Esophagus squamous epithelium (tissue), 5 donors: ENCODE results near the gene TIAM2. TPM values are rescaled to one million over a fixed set of nuclear protein-coding genes. Genes with fewer than 3 reads are reported as not detected.
A peak's percentile ranks its signal among the peaks of the same experiment; 100 is the strongest.

Experiments
- DNase-seq: peaks from one replicate; lab custom pipeline; 2025; lab: John Stamatoyannopoulos, UW
- H3K27ac ChIP-seq, 4 donors: fragments of 200-600 bp; sonication (generic); one replicate each; pipeline ENCODE4 v1.5.1; 2016 to 2019; ENCODE audit warnings: mild to moderate bottlenecking in 1 of 4
- H3K27me3 ChIP-seq, 4 donors: fragments of 200-600 bp; sonication (generic); 1 replicate in 3 of 4; 2 replicates in 1 of 4; pipeline versions ENCODE4 v1.5.1 to v1.6.0; 2017 to 2021; ENCODE audit warnings: antibody characterized with exemption in 1 of 4
- H3K36me3 ChIP-seq, 3 donors: fragments of 200-600 bp; sonication (generic); one replicate each; pipeline ENCODE4 v1.5.1; 2016 to 2019
- H3K4me1 ChIP-seq, 3 donors: fragments of 200-600 bp; sonication (generic); one replicate each; pipeline ENCODE4 v1.5.1; 2017 to 2019
- H3K4me3 ChIP-seq, 4 donors: fragments of 200-600 bp; sonication (generic); 1 replicate in 3 of 4; 2 replicates in 1 of 4; pipeline ENCODE4 v1.5.1; 2016 to 2019; ENCODE audit warnings: mild to moderate bottlenecking in 2 of 4, moderate library complexity in 1 of 4
- H3K9me3 ChIP-seq, 3 donors: fragments of 200-600 bp; sonication (generic); one replicate each; pipeline ENCODE4 v1.5.1; 2016 to 2019
- CTCF ChIP-seq, 6 experiments: fragments of 450-650 bp in 4 of 6; fragments of 200-600 bp in 2 of 6; sonication (generic) in 2 of 6; IDR thresholded peaks; one replicate each; pipeline ENCODE4 v1.5.1; 2016 to 2019; ENCODE audit warnings: antibody characterized with exemption in 6 of 6, mild to moderate bottlenecking in 4 of 6, moderate library complexity in 4 of 6
- POLR2A ChIP-seq, 4 donors: fragments of 450-650 bp; IDR thresholded peaks; one replicate each; pipeline ENCODE4 v1.6.1; 2017; ENCODE audit warnings: antibody characterized with exemption in 4 of 4, mild to moderate bottlenecking in 4 of 4, moderate library complexity in 3 of 4
- WGBS, 2 donors: methylation state at CpG; one replicate each; pipeline ENCODE4 v1.1.5; 2018; 5-methylcytosine and 5-hydroxymethylcytosine counted together
- intact Hi-C: fragments of 100-400 bp; cut with DNase I; formaldehyde crosslinking; loops from one replicate; pipeline ENCODE4 v1.15.0; 2022
- total RNA-seq, 4 donors: library from RNA; depleted of rRNA; stranded (reverse); fragments of >200 nt; gene quantifications; one replicate each; pipeline ENCODE4 v1.1.0, GENCODE V29; 2016
- donor health status: DM: yes; HTN: yes; CAD: no.

Gene TIAM2
- total RNA-seq, 4 donors from 2014 or later: 2.3 to 10.3 (median 5.6) TPM

DNA sequence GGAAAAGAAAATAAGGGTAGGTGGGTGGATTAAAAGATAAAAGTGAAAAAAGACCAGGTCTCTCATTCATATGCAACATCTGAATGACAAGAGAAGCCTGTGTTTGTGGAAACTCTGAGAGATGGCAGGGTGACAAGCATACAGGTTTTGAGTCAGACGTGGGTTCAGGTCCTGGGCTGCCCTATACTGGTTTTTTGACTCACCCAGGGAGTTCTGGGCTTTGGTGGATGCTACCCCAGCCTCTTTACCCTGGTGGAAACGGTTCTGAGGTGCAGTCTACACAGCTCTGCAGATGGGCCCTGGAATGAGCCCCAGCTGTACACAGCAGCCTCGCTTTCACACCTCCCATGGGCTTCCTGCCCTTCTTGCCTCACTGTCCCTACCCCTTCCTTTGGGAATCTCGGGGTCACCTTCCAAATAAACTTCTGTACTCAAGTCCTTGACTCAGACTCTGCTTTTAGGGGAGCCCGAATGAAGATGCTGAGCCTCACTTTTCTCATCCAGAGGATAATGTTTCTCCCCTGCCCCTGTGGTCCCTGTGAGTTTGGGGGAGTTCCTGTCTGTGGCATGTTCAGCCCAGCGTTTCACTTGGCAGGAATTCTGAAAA is 191.0 kb downstream of the TIAM2 start:
- H3K9me3 ChIP-seq: no peaks in the 10 kb centered on the region
- no peaks in the 10 kb centered on the region for H3K27me3 ChIP-seq
- 49 to 61% methylated on average over 5 to 6 of the region's 6 CpGs for WGBS, 2 donors
- H3K27ac ChIP-seq: peak overlapping the region in 1 of 4 donors; percentile 29
- no peak for DNase-seq
- no peak overlapping the region for H3K4me3 ChIP-seq
- TF ChIP-seq POLR2A (IDR thresholded peaks at IDR 0.05) (no peak), CTCF (IDR thresholded peaks at IDR 0.05) (no peak)
- H3K4me1 ChIP-seq: peaks cover 0 to 50% (median 6%) of the 10 kb centered on the region in 3 donors
- no peaks in the 10 kb centered on the region for H3K36me3 ChIP-seq
- intact Hi-C loops: loop anchor here (5.0 kb wide), 1 partner anchor 51 kb away; no protein-coding TSS in a partner anchor

- no peaks in the 10 kb centered on the region for H3K27me3 ChIP-seq
- no peak for TF ChIP-seq CTCF (IDR thresholded peaks at IDR 0.05)
- H3K36me3 ChIP-seq: no peaks in the 10 kb centered on the region
- 62 to 68% methylated on average over 2 of the region's 2 CpGs for WGBS, 2 donors
- H3K9me3 ChIP-seq: no peaks in the 10 kb centered on the region
- DNase-seq: no peak
- peaks cover 0 to 50% (median 6%) of the 10 kb centered on the region in 3 donors for H3K4me1 ChIP-seq
- intact Hi-C loops: loop anchor here (5.0 kb wide), 1 partner anchor 50 kb away; no protein-coding TSS in a partner anchor
- H3K27ac ChIP-seq: peak overlapping the region in 1 of 4 donors; percentile 36
- H3K4me3 ChIP-seq: no peak overlapping the region
These were observed 192.0 kb downstream of the TIAM2 start for GRCh38 chr6:155187106-155187505.

DNA sequence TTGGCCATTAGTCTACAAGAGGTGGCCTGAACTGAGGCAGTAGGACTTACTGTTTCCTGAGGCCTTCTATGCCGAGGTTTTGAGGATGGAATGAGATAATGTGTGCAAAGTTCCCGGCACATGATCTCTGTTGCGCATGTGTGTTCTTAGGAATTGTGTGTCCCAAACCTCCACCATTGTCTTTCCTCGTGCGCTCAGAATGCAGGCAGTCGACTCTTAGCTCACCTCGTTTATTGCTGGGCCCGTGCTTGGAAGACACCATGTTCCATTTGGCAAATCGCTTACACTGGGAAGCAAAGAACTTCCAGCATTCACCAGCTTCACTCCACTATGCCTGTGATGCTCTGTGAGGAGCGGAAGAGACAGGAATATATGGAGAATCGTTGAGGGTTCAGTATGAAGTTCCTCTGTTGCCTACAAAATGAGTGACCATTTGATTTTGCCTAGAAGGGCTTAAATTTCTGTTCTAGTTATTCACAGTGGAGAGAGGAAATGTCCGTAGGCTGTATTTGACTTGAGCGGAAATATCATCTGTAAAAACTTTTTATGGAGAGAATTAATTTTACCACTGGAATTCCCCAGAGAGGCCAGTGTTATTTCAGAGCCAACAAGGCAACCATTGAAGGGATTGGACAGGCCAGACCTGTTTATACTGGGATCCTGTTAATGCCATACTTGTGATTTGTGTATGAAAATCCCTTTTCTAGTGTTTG is 193.0 kb downstream of the TIAM2 start:
- H3K27ac ChIP-seq: peak overlapping the region in 3 of 4 donors; percentile 63 to 76 (median 75)
- no peak for DNase-seq

GRCh38 chr6:155188707-155189496 is 193.8 kb downstream of the TIAM2 start:
- Histone ChIP-seq H3K9me3 (no peaks in the 10 kb centered on the region), H3K27me3 (no peaks in the 10 kb centered on the region), H3K4me1 (peaks cover 0 to 50% (median 6%) of the 10 kb centered on the region in 3 donors), H3K36me3 (no peaks in the 10 kb centered on the region), H3K4me3 (peak overlapping the region in 3 of 4 donors; percentile 4 to 47 (median 10)), H3K27ac (peak overlapping the region; percentile 41 to 76 (median 69))
- WGBS, 2 donors: 26 to 45% methylated on average over 9 of the region's 9 CpGs
- intact Hi-C loops: loop anchor here (5.0 kb wide), 1 partner anchor 48 kb away; no protein-coding TSS in a partner anchor
- TF ChIP-seq POLR2A (IDR thresholded peaks at IDR 0.05) (no peak), CTCF (IDR thresholded peaks at IDR 0.05) (no peak)
- no peak for DNase-seq

More for the DNA sequence above, 193.0 kb downstream of the TIAM2 start:
- no peaks in the 10 kb centered on the region for H3K36me3 ChIP-seq
- no peaks in the 10 kb centered on the region for H3K27me3 ChIP-seq
- H3K9me3 ChIP-seq: no peaks in the 10 kb centered on the region
- TF ChIP-seq POLR2A (IDR thresholded peaks at IDR 0.05) (no peak), CTCF (IDR thresholded peaks at IDR 0.05) (no peak)
- WGBS, 2 donors: 75 to 89% methylated on average over 11 to 12 of the region's 13 CpGs
- intact Hi-C loops: loop anchor here (5.0 kb wide), 1 partner anchor 49 kb away; no protein-coding TSS in a partner anchor
- H3K4me3 ChIP-seq: no peak overlapping the region
- H3K4me1 ChIP-seq: peaks cover 0 to 50% (median 6%) of the 10 kb centered on the region in 3 donors
